Endothelial cell of umbilical vein (primary cell): ENCODE results near the gene UPP1. TPM values are rescaled to one million over a fixed set of nuclear protein-coding genes. Genes with fewer than 3 reads are reported as not detected.

Experiments used
- BruUV-seq: library from RNA; stranded (reverse); fragments of 400-500 nt; replicated peaks from 2 replicates; lab custom pipeline; 2021; lab: Mats Ljungman, UMichigan
- CTCF ChIA-PET: fragments of 300-600, 350-600 bp; sonication (Branson Sonifier 250); formaldehyde crosslinking; loops from one replicate; lab custom pipeline; 2021; ENCODE audit warnings: antibody characterized with exemption, inconsistent platforms; lab: Charles Lee
- POLR2A ChIA-PET: fragments of 300-600, 350-600 bp; sonication (Branson Sonifier 250); formaldehyde crosslinking; loops from one replicate; lab custom pipeline; 2021; ENCODE audit warnings: antibody characterized with exemption, inconsistent platforms; lab: Charles Lee
- DNase-seq: peaks from one replicate; pipeline ENCODE4 v3.0.0-alpha.2; 2011; ENCODE audit warnings: low read depth, low spot score
- FAIRE-seq: peaks from 2 replicates; lab custom pipeline; 2011; peaks lifted over from hg19 to GRCh38; lab: Jason Lieb, UNC
- H2AFZ ChIP-seq: 2 replicates; pipeline ENCODE4 v1.6.0; 2012; ENCODE audit warnings: low read depth, low read length, control low read depth, inconsistent platforms
- H3K27ac ChIP-seq: 2 replicates; pipeline ENCODE4 v1.5.1; 2011; ENCODE audit warnings: low read depth, mild to moderate bottlenecking, control low read depth, low read length, moderate library complexity; ENCODE audit not compliant: insufficient read depth
- H3K27me3 ChIP-seq, 2 experiments: 2 replicates each; pipeline versions ENCODE4 v1.6.0 to v1.6.1; 2011; ENCODE audit warnings: low read length in 2 of 2, mixed read lengths in 1 of 2; ENCODE audit not compliant: control insufficient read depth in 2 of 2, insufficient read depth in 2 of 2
- H3K36me3 ChIP-seq, 2 experiments: 2 replicates in 1 of 2; 3 replicates in 1 of 2; pipeline ENCODE4 v1.5.1; 2011; ENCODE audit warnings: low read length in 2 of 2, mild to moderate bottlenecking in 1 of 2, moderate library complexity in 1 of 2; ENCODE audit not compliant: control insufficient read depth in 2 of 2, insufficient read depth in 2 of 2; ENCODE audit errors: extremely low read depth in 1 of 2
- H3K4me1 ChIP-seq: 3 replicates; pipeline ENCODE4 v1.5.1; 2011; ENCODE audit warnings: mild to moderate bottlenecking, low read length; ENCODE audit not compliant: control insufficient read depth, insufficient read depth; ENCODE audit errors: extremely low read depth
- H3K4me2 ChIP-seq: 2 replicates; pipeline ENCODE4 v1.6.1; 2011; ENCODE audit warnings: low read length, control low read depth, mixed read lengths; ENCODE audit not compliant: insufficient read depth
- H3K4me3 ChIP-seq, 3 experiments: fragments of 200-600 bp in 1 of 3; sonication (generic), shearing (Covaris generic) in 1 of 3; replicated peaks in 1 of 3; 2 replicates each; pipeline ENCODE4 v1.5.1; 2011 to 2016; ENCODE audit warnings: control low read depth in 3 of 3, low read length in 3 of 3, mild to moderate bottlenecking in 2 of 3, inconsistent platforms in 1 of 3, low read depth in 1 of 3, moderate library complexity in 1 of 3; ENCODE audit not compliant: insufficient read depth in 1 of 3
- H3K79me2 ChIP-seq: 2 replicates; pipeline ENCODE4 v1.6.0; 2012; ENCODE audit warnings: low read length, inconsistent platforms; ENCODE audit not compliant: control insufficient read depth, insufficient read depth
- H3K9ac ChIP-seq: replicated peaks from 2 replicates; pipeline ENCODE3; 2011; ENCODE audit warnings: low read length, control low read depth; ENCODE audit not compliant: insufficient read depth; ENCODE audit errors: extremely low read depth
- H3K9me1 ChIP-seq: replicated peaks from 3 replicates; pipeline ENCODE4 v1.6.0; 2011; ENCODE audit warnings: mild to moderate bottlenecking, low read length; ENCODE audit not compliant: control insufficient read depth, insufficient read depth; ENCODE audit errors: extremely low read depth
- H3K9me3 ChIP-seq: replicated peaks from 2 replicates; pipeline ENCODE4 v1.5.1; 2012; ENCODE audit warnings: low read length, inconsistent platforms; ENCODE audit not compliant: control insufficient read depth, insufficient read depth
- H4K20me1 ChIP-seq: replicated peaks from 2 replicates; pipeline ENCODE3; 2011; ENCODE audit warnings: mild to moderate bottlenecking, low read length; ENCODE audit not compliant: control insufficient read depth, insufficient read depth; ENCODE audit errors: extremely low read depth
- CTCF ChIP-seq, 2 donors: IDR thresholded peaks; 1 replicate in 1 of 2; 2 replicates in 1 of 2; pipeline ENCODE4 v1.5.1; 2011; ENCODE audit warnings: low read length in 2 of 2, mild to moderate bottlenecking in 2 of 2, moderate library complexity in 2 of 2, control low read depth in 1 of 2, inconsistent platforms in 1 of 2, low read depth in 1 of 2; ENCODE audit not compliant: insufficient read depth in 1 of 2; ENCODE audit errors: extremely low read depth in 1 of 2
- EZH2 ChIP-seq: IDR thresholded peaks from 2 replicates; pipeline ENCODE4 v1.6.1; 2012; ENCODE audit warnings: borderline replicate concordance, low read depth, mild to moderate bottlenecking, moderate library complexity, low read length, inconsistent platforms; ENCODE audit not compliant: severe bottlenecking
- FOS ChIP-seq: IDR thresholded peaks from 2 replicates; pipeline ENCODE4 v1.6.1; 2011; ENCODE audit warnings: mild to moderate bottlenecking, low read length, moderate library complexity, borderline replicate concordance; ENCODE audit not compliant: insufficient read depth
- JUN ChIP-seq: IDR thresholded peaks from 2 replicates; pipeline ENCODE4 v1.6.1; 2011; ENCODE audit warnings: borderline replicate concordance, low read depth; ENCODE audit not compliant: insufficient read length, insufficient read depth
- MYC ChIP-seq: IDR thresholded peaks from one replicate; pipeline ENCODE4 v1.6.1; 2011; ENCODE audit warnings: mild to moderate bottlenecking, low read depth, low read length
- POLR2A ChIP-seq: IDR thresholded peaks from 2 replicates; pipeline ENCODE4 v1.6.1; 2012; ENCODE audit warnings: low read depth, mild to moderate bottlenecking, control low read depth, low read length
- dilution Hi-C: fragments of 300-500 bp; cut with MboI; formaldehyde crosslinking; loops from one replicate; pipeline ENCODE4 v1.15.0; 2019; ENCODE audit warnings: low sequenced_read_pairs; ENCODE audit not compliant: extremely low pct_ligation_motif_present
- intact Hi-C: fragments of 100-400 bp; cut with micrococcal nuclease; formaldehyde crosslinking; loops from one replicate; pipeline ENCODE4 v1.10.0; 2022
- polyA plus RNA-seq, 4 experiments: library from polyadenylated mRNA; depleted of rRNA in 3 of 4; stranded (reverse) in 3 of 4; unstranded in 1 of 4; fragments of >200 nt; gene quantifications; 2 replicates each; pipeline versions ENCODE4 v1.2.1 to v1.2.3, GENCODE V29; 2011 to 2012; ENCODE audit warnings: missing spikeins in 1 of 4
- total RNA-seq: library from RNA; stranded (reverse); gene quantifications from 2 replicates; pipeline ENCODE4 v1.2.3, GENCODE V29; 2021
- TF ChIP-seq, protein P1 (sequence below): IDR thresholded peaks from 2 replicates; pipeline ENCODE4 v1.6.1; 2011; ENCODE audit not compliant: insufficient read depth, insufficient read length

Gene UPP1
- total and polyA plus RNA-seq, 2 donors (not counting 3 experiments of a cell fraction or from before 2014, with no cell fraction given), result 60.7 to 66.0 TPM

DNA sequence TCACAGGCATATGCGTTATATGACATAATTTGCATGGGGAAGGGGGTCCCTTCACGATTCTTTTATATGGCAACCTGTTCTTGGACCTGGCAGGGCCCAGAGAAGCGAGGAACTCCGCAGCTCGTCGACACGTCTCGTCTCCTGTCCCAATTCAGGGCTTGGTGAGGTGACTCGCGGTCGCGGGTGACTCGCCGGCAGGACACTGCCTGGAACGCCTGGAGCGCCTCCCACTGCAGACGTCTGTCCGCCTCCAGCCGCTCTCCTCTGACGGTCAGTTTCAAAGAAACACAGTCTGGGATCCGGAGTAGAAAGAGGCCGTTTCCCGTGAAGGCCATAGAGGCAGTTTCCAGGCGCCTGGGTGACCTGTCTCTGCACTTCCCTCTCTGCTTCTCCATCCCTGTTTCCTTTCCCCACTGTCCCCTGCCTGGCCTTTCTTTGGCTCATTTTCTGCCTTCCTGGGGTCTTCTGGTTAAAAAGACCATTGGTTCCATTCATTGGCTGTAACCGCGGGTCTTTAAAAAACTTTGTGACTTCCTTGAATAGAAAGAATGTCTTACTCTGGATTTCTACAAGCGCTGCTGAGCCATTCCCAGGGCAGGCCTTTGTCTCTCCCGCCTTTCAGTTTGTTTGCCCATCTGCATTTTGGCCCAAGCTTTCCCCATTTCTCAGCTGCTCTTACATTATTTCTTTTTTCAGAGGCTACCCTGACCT is 1.2 kb downstream of the UPP1 start:
- Histone ChIP-seq H3K4me3 (peak overlapping the region; percentile 45 to 95 (median 85)), H3K9me3 (no peaks in the 10 kb centered on the region), H3K79me2 (peaks cover 45% of the 10 kb centered on the region), H4K20me1 (no peaks in the 10 kb centered on the region), H3K27ac (peak overlapping the region; percentile 99), H2AFZ (no peak overlapping the region), H3K27me3 (no peaks in the 10 kb centered on the region), H3K9ac (peak overlapping the region; percentile 84), H3K9me1 (no peaks in the 10 kb centered on the region), H3K36me3 (peaks cover 8 to 18% of the 10 kb centered on the region in 2 experiments), H3K4me2 (peak overlapping the region; percentile 77), H3K4me1 (peaks cover 47% of the 10 kb centered on the region)
- DNase-seq, result peak; percentile 73
- TF ChIP-seq MYC (no peak), JUN (no peak), CTCF (IDR thresholded peaks at IDR 0.05; ENCODE audit: extremely low read depth in 1 of 2, insufficient read depth in 1 of 2, low read depth in 1 of 2, low read length in 2 of 2) (no peak), FOS (no peak), EZH2 (no peak), POLR2A (peak; percentile 62)
- TF ChIP-seq, protein P1, sequence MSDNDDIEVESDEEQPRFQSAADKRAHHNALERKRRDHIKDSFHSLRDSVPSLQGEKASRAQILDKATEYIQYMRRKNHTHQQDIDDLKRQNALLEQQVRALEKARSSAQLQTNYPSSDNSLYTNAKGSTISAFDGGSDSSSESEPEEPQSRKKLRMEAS, result no peak
- ChIA-PET POLR2A (no interaction called here), CTCF (interaction anchor here (0.6 to 3.6 kb wide), 6 partner anchors 13 to 145 kb away, joined by 3 to 18 read pairs (median 4); no protein-coding TSS in a partner anchor)
- BruUV-seq, result TSS peak; percentile 36
- peak; percentile 94 for FAIRE-seq
- dilution Hi-C loops (no loop called here), intact Hi-C loops (no loop called here)
